GM12801 (cell line): ENCODE results near the gene CALCR.

Experiments
- TF ChIP-seq, protein P1 (sequence below): IDR thresholded peaks from one replicate; pipeline ENCODE4 v1.5.1; 2011; ENCODE audit warnings: control low read depth; ENCODE audit not compliant: insufficient read length; ENCODE audit errors: extremely low read depth

The CALCR gene

DNA sequence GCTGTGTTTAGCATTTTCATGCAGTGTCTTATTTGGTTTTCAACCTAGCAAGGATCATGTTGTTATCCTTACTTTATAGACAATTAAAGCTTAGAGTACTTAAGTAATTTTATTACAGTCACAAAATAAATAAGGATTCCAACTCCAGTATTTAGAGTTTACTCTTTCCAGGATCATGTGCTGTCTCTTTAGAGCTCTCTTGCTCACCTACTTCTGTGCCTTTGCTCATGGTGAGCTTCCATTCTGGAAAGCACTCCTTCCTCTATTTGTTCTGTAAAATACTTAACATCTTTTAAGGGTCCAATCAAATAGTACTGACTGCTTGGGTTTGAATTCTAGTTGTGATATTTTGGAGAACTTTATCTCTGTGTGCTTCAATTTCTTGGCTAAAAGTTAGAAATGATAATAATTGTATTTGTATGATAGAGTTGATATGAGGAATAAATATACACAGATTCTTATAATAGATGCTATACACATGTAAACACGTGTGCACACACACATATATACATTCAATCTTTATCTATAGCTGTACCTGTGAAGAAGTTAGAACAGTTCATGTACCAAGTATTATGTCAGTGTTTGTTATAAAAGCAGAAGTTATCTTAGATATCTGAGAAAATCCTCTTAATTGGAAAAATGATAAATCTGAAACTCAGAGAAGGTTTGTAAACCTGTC lies 18.2 kb upstream of the CALCR start:
- TF ChIP-seq, protein P1, sequence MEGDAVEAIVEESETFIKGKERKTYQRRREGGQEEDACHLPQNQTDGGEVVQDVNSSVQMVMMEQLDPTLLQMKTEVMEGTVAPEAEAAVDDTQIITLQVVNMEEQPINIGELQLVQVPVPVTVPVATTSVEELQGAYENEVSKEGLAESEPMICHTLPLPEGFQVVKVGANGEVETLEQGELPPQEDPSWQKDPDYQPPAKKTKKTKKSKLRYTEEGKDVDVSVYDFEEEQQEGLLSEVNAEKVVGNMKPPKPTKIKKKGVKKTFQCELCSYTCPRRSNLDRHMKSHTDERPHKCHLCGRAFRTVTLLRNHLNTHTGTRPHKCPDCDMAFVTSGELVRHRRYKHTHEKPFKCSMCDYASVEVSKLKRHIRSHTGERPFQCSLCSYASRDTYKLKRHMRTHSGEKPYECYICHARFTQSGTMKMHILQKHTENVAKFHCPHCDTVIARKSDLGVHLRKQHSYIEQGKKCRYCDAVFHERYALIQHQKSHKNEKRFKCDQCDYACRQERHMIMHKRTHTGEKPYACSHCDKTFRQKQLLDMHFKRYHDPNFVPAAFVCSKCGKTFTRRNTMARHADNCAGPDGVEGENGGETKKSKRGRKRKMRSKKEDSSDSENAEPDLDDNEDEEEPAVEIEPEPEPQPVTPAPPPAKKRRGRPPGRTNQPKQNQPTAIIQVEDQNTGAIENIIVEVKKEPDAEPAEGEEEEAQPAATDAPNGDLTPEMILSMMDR, result no peak

- TF ChIP-seq, protein P1, result no peak
Measured at GRCh38 chr7:93579431-93579830, 4.9 kb upstream of the CALCR start.

DNA sequence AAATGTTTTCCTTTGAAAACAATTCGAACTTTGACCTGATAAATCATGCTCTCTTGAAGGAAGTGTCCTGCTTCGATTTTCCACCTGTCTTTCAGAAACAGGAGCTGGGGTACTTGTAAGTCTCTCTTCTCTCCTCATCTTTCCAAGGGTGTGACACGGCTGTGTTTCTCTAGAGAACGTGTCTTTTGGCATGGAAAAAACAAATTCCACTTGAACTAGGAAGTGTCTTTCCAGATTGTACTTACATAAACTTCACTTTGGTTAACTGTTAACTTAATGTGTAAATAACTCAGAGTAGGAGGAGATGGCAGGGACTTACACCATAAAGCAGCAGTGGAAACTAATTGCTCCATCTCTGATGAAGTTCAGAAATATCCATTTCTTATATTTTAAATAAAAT lies 4.2 kb upstream of the CALCR start:
- TF ChIP-seq, protein P1, result no peak

- TF ChIP-seq, protein P1, result no peak
Measured at GRCh38 chr7:93575555-93576399, 1.3 kb upstream of the CALCR start.

GRCh38 chr7:93574269-93574645 lies 267 bp downstream of the CALCR start:
- TF ChIP-seq, protein P1, result no peak

- TF ChIP-seq, protein P1, result no peak
Measured at GRCh38 chr7:93569189-93569588, 5.3 kb downstream of the CALCR start.

DNA sequence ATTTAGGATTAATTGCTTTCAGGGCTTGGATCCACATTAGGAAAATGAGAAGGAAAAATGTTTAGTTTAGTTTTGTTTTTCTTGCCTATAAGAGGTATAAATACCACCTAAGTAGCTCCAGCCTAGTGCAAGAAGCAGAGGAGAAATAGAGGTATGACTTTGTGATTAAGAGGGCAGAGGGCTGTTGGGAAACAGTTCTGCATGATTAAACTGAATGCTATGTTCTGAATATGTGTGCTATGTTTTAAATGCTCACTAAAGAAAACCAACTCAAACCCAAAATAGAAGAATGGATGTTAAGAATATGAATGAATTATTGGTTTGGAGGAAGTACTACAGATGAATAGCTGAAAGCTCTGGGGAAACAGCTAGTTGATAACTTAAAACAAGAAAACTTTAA lies 7.6 kb downstream of the CALCR start:
- TF ChIP-seq, protein P1, result no peak
